Suppressor macrophage (primary cell): ENCODE measurements around the gene OMP.

Experiments used
- DNase-seq, 4 experiments: peaks; one replicate each; pipeline ENCODE4 v3.0.0-alpha.2; 2020 to 2022

OMP gene

GRCh38 chr11:77142091-77142975, 39.7 kb downstream of the OMP start:
- DNase-seq, result no peak

- DNase-seq, result no peak
Measured at GRCh38 chr11:77143405-77144020, 40.9 kb downstream of the OMP start.

- DNase-seq, result no peak
Measured at GRCh38 chr11:77144196-77144856, 41.7 kb downstream of the OMP start.

- no peak for DNase-seq
Measured at GRCh38 chr11:77144857-77145428, 42.3 kb downstream of the OMP start.

- DNase-seq, result no peak
Measured at GRCh38 chr11:77146261-77147035, 43.8 kb downstream of the OMP start.

- DNase-seq, result no peak
Measured at GRCh38 chr11:77147036-77147315, 44.3 kb downstream of the OMP start.

- DNase-seq, result peak in 1 of 4 experiments; percentile 10
Measured at GRCh38 chr11:77147668-77148321, 45.2 kb downstream of the OMP start.

GRCh38 chr11:77148963-77149715, 46.5 kb downstream of the OMP start:
- DNase-seq, result no peak

GRCh38 chr11:77149716-77150392, 47.2 kb downstream of the OMP start:
- no peak for DNase-seq

- DNase-seq, result no peak
Measured at GRCh38 chr11:77150836-77151235, 48.2 kb downstream of the OMP start.

GRCh38 chr11:77151804-77152509, 49.3 kb downstream of the OMP start:
- DNase-seq, result peak; percentile 35 to 60 (median 52)

- DNase-seq, result no peak
Measured at GRCh38 chr11:77152846-77153245, 50.2 kb downstream of the OMP start.
